DND-41 (cell line): ENCODE data around the gene GRHPR.

Source experiments
- EZH2 ChIP-seq: IDR thresholded peaks from 3 replicates; pipeline ENCODE4 v1.6.1; 2012; ENCODE audit warnings: borderline replicate concordance, low read depth, mild to moderate bottlenecking, moderate library complexity, low read length, inconsistent platforms; ENCODE audit not compliant: severe bottlenecking
- TF ChIP-seq, protein P1 (sequence below): IDR thresholded peaks from 2 replicates; pipeline ENCODE4 v1.5.1; 2012; ENCODE audit warnings: borderline replicate concordance, low read length, moderate library complexity, mild to moderate bottlenecking; ENCODE audit not compliant: poor library complexity, severe bottlenecking; ENCODE audit errors: extremely low read depth

DNA sequence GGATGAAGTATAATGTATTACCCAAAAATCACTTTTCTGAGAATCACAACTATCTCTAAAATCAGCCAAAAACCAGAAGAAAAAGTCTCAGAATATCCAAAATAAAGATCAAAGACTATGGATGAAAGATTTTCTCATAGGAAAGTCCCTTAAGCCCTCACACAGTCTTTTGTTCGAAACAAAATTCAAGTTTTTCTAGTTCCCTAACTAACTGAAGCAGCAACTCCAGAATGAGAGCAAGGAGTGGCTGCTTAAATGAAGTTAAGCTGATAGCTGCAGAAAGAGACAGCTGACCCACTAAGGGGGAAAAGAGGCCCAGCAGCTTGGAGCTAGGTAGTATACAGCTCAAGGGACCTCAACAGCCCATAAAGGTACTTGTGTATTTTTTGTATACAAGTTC lies 34.3 kb downstream of the GRHPR start:
- TF ChIP-seq, protein P1, sequence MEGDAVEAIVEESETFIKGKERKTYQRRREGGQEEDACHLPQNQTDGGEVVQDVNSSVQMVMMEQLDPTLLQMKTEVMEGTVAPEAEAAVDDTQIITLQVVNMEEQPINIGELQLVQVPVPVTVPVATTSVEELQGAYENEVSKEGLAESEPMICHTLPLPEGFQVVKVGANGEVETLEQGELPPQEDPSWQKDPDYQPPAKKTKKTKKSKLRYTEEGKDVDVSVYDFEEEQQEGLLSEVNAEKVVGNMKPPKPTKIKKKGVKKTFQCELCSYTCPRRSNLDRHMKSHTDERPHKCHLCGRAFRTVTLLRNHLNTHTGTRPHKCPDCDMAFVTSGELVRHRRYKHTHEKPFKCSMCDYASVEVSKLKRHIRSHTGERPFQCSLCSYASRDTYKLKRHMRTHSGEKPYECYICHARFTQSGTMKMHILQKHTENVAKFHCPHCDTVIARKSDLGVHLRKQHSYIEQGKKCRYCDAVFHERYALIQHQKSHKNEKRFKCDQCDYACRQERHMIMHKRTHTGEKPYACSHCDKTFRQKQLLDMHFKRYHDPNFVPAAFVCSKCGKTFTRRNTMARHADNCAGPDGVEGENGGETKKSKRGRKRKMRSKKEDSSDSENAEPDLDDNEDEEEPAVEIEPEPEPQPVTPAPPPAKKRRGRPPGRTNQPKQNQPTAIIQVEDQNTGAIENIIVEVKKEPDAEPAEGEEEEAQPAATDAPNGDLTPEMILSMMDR, result no peak
- TF ChIP-seq EZH2, result no peak
